HFFc6 (cell line): ENCODE results near the gene ST14. TPM values are rescaled to one million over a fixed set of nuclear protein-coding genes. Genes with fewer than 3 reads are reported as not detected.

ENCODE experiments used
- DNase-seq: peaks from one replicate; pipeline ENCODE4 v3.0.0-alpha.2; 2018
- H3K27ac Mint-ChIP-seq: 2 replicates; pipeline ENCODE4 v1.8.0; 2020; ENCODE audit warnings: mild to moderate bottlenecking, mixed read lengths
- H3K27me3 Mint-ChIP-seq: 2 replicates; pipeline ENCODE4 v1.8.0; 2021; ENCODE audit warnings: mild to moderate bottlenecking, moderate library complexity, mixed read lengths; ENCODE audit not compliant: insufficient read depth
- H3K36me3 Mint-ChIP-seq: 2 replicates; pipeline ENCODE4 v1.8.0; 2021; ENCODE audit warnings: low read depth, mixed read lengths
- H3K4me1 Mint-ChIP-seq: 2 replicates; pipeline ENCODE4 v1.8.0; 2020; ENCODE audit warnings: low read depth, mixed read lengths
- H3K4me3 Mint-ChIP-seq: 2 replicates; pipeline ENCODE4 v1.8.0; 2020; ENCODE audit warnings: mild to moderate bottlenecking, moderate library complexity, mixed read lengths
- H3K9me3 Mint-ChIP-seq: 2 replicates; pipeline ENCODE4 v1.8.0; 2020; ENCODE audit warnings: mild to moderate bottlenecking, mixed read lengths
- total RNA-seq, 6 experiments: library from RNA; stranded (reverse); fragmentation: NEBNext Ultra II Directional; extraction: Animal tissue kit (Norgen Biotek cat#: 25700); gene quantifications; 2 replicates in 1 of 6; 3 replicates in 5 of 6; pipeline ENCODE4 v1.2.3, GENCODE V29; 2021
- TF ChIP-seq, protein P1 (sequence below): fragments of 200-600 bp; sonication (generic); IDR thresholded peaks from 2 replicates; pipeline ENCODE4 v1.5.0; 2021; ENCODE audit warnings: antibody characterized with exemption, mild to moderate bottlenecking

Gene ST14
- total RNA-seq, 6 experiments from 2014 or later: not detected

DNA sequence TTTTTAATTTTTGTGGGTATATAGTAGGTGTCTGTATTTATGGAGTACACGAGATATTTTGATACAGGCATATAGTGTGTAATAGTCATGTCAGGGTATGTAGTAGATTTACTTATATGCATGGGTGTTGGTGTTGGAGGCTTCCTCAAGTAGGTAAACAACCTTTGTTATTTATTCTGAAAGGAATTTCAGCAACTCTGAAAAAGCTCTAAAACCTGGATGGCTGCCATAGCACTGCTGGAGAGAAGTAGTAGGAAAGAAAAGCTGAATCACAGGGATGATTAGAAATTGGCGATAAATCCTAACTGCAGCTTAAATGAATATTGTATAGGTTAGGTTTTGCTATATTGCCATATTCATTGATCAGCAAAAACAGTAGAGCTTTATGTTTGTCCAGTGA lies 44.4 kb upstream of the ST14 start:
- no peaks in the 10 kb centered on the region for H3K9me3 Mint-ChIP-seq
- H3K27me3 Mint-ChIP-seq: peaks cover 2% of the 10 kb centered on the region; the same call in 1 of the 2 replicates
- TF ChIP-seq, protein P1, sequence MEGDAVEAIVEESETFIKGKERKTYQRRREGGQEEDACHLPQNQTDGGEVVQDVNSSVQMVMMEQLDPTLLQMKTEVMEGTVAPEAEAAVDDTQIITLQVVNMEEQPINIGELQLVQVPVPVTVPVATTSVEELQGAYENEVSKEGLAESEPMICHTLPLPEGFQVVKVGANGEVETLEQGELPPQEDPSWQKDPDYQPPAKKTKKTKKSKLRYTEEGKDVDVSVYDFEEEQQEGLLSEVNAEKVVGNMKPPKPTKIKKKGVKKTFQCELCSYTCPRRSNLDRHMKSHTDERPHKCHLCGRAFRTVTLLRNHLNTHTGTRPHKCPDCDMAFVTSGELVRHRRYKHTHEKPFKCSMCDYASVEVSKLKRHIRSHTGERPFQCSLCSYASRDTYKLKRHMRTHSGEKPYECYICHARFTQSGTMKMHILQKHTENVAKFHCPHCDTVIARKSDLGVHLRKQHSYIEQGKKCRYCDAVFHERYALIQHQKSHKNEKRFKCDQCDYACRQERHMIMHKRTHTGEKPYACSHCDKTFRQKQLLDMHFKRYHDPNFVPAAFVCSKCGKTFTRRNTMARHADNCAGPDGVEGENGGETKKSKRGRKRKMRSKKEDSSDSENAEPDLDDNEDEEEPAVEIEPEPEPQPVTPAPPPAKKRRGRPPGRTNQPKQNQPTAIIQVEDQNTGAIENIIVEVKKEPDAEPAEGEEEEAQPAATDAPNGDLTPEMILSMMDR: no peak
- no peak overlapping the region for H3K27ac Mint-ChIP-seq
- DNase-seq: no peak
- no peak overlapping the region for H3K4me3 Mint-ChIP-seq
- H3K4me1 Mint-ChIP-seq: peaks cover 21% of the 10 kb centered on the region
- H3K36me3 Mint-ChIP-seq: peaks cover 59% of the 10 kb centered on the region

DNA sequence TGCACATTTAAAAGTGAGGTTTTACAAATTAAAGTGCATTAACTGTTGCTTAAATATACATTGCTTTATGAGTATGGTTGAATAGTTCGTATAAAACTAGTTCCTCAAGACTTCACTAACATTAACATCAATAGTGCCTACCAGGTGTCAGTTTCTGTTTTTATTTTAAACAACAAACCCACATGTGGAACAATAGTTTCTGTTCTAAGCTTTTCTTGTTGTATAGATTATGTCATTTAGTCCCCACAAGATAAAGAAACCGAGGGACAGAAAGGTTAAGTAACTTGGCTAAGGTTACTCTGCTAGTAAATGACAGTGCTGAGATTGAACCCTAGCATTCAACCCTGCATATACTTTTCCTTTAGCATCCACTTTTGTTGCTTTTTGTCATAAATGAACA lies 41.4 kb upstream of the ST14 start:
- Mint-ChIP-seq H3K9me3 (no peaks in the 10 kb centered on the region), H3K27me3 (no peaks in the 10 kb centered on the region; the same call in 1 of the 2 replicates), H3K4me3 (no peak overlapping the region), H3K36me3 (peaks cover 55% of the 10 kb centered on the region), H3K4me1 (peaks cover 36% of the 10 kb centered on the region), H3K27ac (no peak overlapping the region)
- TF ChIP-seq, protein P1: no peak
- DNase-seq: no peak

DNA sequence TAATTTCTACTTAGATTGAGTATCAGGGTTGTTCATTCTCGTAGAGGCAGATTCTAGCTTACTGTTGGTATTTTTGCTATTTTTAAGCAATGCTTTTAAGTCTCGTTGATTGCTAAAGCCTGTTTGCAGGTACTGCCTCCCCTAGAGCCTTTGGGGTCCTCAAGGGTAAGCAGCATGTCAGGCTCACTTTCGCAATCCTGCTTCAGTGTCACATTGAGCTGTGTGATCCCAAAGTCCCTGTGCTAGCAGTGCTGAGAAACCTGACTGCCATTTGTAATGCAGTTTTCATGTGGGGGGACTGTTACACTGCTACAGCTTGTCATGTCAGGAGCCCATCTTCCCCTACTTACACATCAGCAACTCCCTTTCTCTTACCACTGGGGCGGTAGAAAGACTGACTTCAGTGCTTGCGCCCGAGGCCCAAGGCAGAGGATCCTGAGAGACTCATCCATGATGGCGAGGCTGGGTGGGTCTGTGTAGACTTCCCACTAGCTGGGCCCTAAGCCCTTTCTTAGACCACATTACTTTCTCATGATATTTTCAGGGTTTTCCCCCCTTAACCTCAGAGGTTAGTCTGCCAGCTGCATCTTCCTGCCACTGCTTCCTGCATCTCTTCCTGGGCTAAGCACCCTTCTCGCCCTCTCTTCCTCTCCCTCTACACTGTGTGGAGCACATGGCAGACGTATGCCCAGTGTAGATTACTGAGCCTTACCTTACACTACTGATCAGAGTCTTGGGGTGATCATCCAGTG lies 40.8 kb upstream of the ST14 start:
- peaks cover 3% of the 10 kb centered on the region for H3K27me3 Mint-ChIP-seq
- H3K4me3 Mint-ChIP-seq: no peak overlapping the region
- peaks cover 43% of the 10 kb centered on the region for H3K4me1 Mint-ChIP-seq
- TF ChIP-seq, protein P1: no peak
- peaks cover 54% of the 10 kb centered on the region for H3K36me3 Mint-ChIP-seq
- DNase-seq: no peak
- H3K27ac Mint-ChIP-seq: no peak overlapping the region
- no peaks in the 10 kb centered on the region for H3K9me3 Mint-ChIP-seq

DNA sequence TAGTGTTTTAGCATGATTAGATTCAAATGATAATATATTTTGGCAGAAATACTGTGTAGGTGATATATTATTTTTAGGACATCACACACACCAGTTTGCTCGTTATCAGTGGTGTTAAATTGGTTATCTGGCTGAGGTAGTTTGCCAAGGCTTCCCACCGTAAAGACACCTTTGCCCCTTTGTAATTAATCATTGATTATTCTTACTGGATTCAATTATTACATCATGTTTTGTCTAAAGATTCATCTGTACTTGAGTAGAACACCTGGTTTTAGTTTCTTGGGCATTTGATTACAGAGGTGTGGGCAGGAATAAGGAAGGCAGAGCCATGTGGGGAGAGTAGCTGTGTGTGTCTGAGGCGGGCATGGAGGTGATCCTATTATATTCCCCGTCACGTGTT lies 39.5 kb upstream of the ST14 start:
- H3K27ac Mint-ChIP-seq: no peak overlapping the region
- H3K4me1 Mint-ChIP-seq: peaks cover 54% of the 10 kb centered on the region
- H3K36me3 Mint-ChIP-seq: peaks cover 53% of the 10 kb centered on the region
- no peak for DNase-seq
- H3K9me3 Mint-ChIP-seq: no peaks in the 10 kb centered on the region
- TF ChIP-seq, protein P1: no peak
- H3K27me3 Mint-ChIP-seq: peaks cover 5% of the 10 kb centered on the region
- H3K4me3 Mint-ChIP-seq: no peak overlapping the region

DNA sequence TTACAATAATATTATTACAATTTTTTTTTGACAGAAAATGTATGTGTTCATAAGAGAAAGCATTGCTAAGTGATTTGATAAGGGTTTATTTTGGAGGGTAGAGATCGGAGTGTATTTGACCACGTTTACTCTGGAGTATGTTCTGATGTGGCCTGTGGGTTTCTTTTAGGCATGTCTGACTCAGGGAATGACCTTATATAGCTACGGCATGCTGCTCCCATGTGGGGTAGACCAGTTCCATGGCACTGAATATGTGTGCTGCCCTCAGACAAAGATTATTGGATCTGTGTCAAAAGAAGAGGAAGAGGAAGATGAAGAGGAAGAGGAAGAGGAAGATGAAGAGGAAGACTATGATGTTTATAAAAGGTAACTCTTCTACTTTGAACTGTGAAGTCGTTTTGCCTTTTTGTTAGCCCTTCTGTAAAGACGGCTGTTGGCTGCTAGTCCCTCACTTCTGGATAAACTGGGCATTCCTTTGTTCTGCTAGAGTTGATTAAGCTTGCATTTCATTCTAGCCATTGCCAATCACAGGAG lies 38.1 kb upstream of the ST14 start:
- Mint-ChIP-seq H3K36me3 (peaks cover 53% of the 10 kb centered on the region), H3K27me3 (peaks cover 5% of the 10 kb centered on the region), H3K4me1 (peaks cover 49% of the 10 kb centered on the region), H3K4me3 (no peak overlapping the region), H3K27ac (peak overlapping the region; percentile 9; the same call in 1 of the 2 replicates), H3K9me3 (no peaks in the 10 kb centered on the region)
- TF ChIP-seq, protein P1: no peak
- DNase-seq: no peak
